ENCODE measurements around the gene TUBA4A.
A peak's percentile ranks its signal among the peaks of the same experiment; 100 is the strongest.

The TUBA4A gene

GRCh38 chr2:219234331-219234730 is 19.4 kb downstream of the TUBA4A start:
- DNase-seq (ENCODE audit: low spot score) = no peak

DNA sequence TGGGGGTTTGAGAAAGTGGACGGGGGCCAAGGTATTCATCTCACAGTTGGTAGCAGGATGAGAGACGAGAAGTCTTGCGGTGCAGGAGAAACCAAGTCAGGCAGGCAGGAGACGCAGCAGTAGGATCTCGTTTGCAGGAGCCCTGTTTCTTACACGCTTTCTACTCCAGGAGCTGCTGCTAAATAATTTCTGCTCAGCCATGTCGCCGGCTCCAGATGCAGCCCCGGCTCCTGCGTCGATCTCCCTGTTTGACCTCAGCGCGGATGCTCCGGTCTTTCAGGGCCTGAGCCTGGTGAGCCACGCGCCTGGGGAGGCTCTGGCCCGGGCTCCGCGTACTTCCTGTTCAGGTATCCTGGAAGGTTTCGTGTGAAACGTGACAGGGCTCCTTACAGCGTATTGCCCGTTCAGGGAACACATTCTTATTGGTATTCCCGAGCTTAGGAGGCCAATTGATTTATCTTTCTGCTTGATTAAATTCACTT is 23.6 kb downstream of the TUBA4A start:
- DNase-seq (ENCODE audit: low spot score) = peak; percentile 65

- DNase-seq (ENCODE audit: low spot score) = peak; percentile 99
Observed at GRCh38 chr2:219229305-219230058, 24.2 kb downstream of the TUBA4A start, which contains the start of the genes ANKZF1 and ATG9A. Gene ANKZF1, plus strand, starts transcription at chr2:219229806. Its CDS starts 452 bp downstream, at chr2:219230258. Gene ATG9A, minus strand, starts transcription at chr2:219229636. Its CDS starts 1,612 bp downstream, at chr2:219228024.

DNA sequence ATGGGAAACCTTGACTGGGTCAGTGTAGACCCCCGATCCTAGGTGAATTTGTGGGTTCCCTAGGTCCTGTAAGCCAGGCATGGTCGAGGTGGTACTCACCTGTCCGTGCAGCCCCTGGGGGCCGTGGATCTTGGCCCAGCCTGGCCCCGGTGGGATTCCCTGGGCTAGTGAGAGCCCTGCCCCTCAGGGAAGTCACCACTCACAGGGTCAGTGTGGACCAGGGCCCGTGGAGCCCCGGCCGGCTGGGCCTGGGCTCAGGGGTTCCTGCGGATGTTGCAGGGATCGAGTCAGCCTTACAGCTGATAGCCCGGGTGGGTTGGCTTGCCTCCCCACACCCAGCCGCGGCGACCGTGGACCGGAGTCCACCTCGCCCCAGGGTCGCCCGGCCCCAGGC is 24.8 kb downstream of the TUBA4A start:
- no peak for DNase-seq (ENCODE audit: low spot score)

DNA sequence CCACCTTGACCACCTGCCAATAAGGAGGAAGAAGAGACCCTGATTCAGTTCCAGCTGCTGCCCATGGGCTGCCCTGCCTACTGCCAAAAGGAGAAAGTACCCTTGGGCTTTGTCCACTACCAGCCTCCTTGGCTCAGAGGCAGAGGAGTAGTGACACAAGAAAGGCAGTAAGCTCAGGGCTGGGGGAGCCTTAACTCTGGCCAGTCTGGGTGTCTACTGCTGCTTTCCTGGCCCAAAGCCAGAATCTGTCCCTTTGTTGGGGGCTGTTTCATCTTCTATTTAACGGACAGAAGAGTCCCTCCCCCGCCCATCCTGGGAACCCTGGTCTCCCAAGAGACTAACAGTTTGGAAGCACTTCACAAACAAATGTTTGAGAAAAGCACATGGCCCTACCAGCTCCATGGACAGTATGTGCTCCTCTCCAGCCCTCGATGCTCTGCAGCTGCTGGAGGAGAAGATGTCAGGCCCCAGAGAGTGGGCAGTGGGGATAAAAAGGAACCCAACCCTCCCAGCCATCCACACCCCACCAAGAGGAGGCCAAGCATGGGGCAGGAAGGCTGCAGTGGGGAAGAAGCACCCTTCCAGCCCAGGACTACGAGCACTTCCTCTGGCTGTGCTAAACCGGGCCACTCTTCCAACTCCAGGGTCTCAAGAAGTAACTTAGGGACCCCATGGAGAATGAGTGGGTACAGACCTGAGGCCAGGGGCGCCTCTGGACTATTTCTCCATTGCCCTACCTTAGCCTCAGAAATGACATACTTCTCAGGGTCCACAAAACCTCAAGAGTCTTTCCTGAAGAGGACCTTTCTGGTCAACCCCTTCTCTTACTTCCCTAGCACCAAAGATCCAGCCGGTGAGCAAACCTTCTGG is 25.4 kb downstream of the TUBA4A start:
- DNase-seq (ENCODE audit: low spot score) = peak; percentile 62

DNA sequence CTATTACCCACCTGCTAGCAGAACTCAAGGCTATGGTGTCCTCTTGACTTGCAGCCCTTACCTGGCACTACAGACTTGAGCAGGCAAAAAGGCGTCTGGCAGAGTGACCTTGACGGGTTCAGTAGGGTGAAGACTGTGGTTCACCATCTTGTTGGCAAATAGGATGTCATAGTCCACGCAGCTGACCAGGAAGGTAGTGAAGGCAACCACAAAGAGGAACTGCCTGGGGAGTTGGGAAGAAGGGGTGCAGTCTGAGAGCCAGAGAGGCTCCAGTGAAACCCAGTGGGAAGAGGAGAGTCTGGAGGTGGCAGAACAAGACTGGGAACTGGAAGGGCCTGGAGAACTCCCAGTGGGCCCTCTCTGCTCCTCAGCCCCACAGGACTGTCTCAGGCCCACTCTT is 28.4 kb downstream of the TUBA4A start:
- DNase-seq (ENCODE audit: low spot score) = no peak

GRCh38 chr2:219223831-219224610 is 29.7 kb downstream of the TUBA4A start:
- no peak for DNase-seq (ENCODE audit: low spot score)

DNA sequence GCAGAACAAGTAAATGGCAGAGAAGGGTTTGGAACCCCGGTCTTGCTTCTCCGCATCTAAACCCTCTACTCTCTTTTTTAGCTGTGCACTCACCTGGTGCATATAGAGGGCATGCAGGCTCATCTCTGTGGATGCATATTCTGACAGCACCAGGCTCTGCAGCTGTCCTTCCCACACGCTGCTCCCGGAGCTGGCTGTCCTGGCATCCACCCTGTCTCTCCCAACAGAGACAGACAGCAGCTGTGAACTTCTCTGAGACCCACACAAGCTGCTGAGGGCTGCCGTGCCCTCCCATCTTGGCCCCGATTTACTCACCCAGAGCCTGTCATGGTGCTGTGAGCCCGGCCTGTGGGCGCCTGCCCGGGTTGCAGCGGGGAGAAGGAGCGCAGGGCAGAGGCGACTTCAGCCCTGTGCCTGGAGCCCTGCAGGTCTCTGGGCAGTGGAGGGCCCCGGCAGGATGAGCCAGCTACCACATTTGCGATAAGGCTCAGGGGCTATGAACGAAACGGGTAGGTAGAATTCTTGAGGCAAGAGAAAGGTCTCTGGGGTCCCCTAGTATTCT is 31.7 kb downstream of the TUBA4A start:
- DNase-seq (ENCODE audit: low spot score) = no peak

- DNase-seq (ENCODE audit: low spot score) = peak; percentile 43
Observed at GRCh38 chr2:219220652-219221402, 32.9 kb downstream of the TUBA4A start.

- DNase-seq (ENCODE audit: low spot score) = no peak
Observed at GRCh38 chr2:219219784-219220532, 33.8 kb downstream of the TUBA4A start.

GRCh38 chr2:219218732-219219701 is 34.7 kb downstream of the TUBA4A start, which contains the start of gene ABCB6:
Gene ABCB6, minus strand, starts transcription at chr2:219218958. Its CDS starts 285 bp downstream, at chr2:219218673.
- peak; percentile 96 for DNase-seq (ENCODE audit: low spot score)

DNA sequence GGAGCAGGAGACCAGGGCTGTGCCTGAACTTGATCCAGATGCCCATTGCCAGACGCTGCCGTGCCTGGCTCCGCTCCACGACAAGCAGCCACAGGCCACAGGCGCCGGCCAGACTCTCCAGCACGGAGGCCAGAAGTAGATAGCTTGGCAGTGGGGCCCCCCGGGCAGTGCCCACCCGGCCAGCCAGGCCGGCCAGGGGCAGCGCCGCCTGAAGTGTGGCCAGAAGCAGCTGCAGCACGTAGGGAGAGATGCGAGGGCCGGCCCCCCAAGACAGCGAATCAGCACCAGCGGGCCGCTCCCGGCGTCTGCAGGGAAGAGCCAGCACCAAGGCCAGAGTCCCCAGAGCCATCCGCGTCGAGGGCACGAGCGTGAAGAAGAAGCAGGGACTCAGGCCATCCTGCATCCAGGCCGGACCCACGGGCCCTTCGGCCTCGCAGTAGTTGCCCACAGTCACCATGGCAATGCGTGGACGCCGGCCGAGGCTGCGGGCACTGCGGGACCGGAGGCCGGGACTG is 35.4 kb downstream of the TUBA4A start:
- DNase-seq (ENCODE audit: low spot score) = no peak

GRCh38 chr2:219216535-219216915 is 37.2 kb downstream of the TUBA4A start:
- DNase-seq (ENCODE audit: low spot score) = peak; percentile 57

GRCh38 chr2:219215871-219216534 is 37.7 kb downstream of the TUBA4A start:
- peak; percentile 52 for DNase-seq (ENCODE audit: low spot score)

DNA sequence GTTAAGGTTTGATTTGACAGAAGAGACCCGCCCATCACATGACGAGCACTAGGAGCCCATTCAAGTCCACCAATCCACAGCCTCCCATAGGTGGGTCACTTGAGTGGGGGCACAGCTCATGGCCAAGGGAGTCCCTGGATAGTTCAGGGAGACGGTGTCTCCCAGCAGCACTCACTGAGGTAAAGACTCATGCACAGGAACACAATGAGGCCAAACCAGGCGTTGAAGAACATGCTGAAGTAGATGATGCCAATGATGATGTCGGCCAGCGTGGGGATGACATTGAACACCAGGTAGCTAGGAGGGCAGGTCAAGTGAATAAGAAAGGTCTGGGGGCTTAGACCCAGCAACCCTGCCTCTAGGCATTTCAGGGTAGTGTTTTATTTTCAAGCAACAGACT is 38.9 kb downstream of the TUBA4A start:
- DNase-seq (ENCODE audit: low spot score) = no peak

GRCh38 chr2:219214141-219214540 is 39.6 kb downstream of the TUBA4A start:
- no peak for DNase-seq (ENCODE audit: low spot score)

GRCh38 chr2:219213486-219214071 is 40.1 kb downstream of the TUBA4A start:
- DNase-seq (ENCODE audit: low spot score) = no peak

DNA sequence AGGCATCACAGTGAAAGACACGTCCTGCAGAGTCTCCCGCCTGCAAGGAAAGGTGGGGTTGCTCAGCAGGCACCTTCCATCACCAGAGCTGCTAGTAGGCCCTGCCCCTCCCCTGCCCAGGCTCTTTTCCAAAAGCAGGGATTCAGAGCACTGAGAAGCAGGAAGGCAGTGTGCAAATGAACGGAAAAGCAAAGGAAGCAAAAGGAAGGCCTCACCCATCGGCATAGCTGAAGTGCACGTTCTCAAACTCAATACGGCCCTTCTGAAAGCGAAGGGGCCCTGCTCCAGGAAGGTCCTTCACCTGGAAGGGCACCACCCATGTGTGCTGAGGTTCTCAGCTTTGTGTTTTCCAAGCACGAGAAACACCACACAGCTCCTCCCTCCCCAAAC is 40.7 kb downstream of the TUBA4A start:
- DNase-seq (ENCODE audit: low spot score) = no peak

All from hematopoietic multipotent progenitor cell treated with erythropoietin and hydrocortisone succinate and interleukin-3 and kit ligand, for 17 days (in vitro differentiated cells).